Endothelial cell of umbilical vein (primary cell): Measurements from ENCODE around the gene CELSR2. TPM values are rescaled to one million over a fixed set of nuclear protein-coding genes. Genes with fewer than 3 reads are reported as not detected.

Experiments used
- BruUV-seq: library from RNA; stranded (reverse); fragments of 400-500 nt; replicated peaks from 2 replicates; lab custom pipeline; 2021; lab: Mats Ljungman, UMichigan
- CTCF ChIA-PET: fragments of 300-600, 350-600 bp; sonication (Branson Sonifier 250); formaldehyde crosslinking; loops from one replicate; lab custom pipeline; 2021; ENCODE audit warnings: antibody characterized with exemption, inconsistent platforms; lab: Charles Lee
- POLR2A ChIA-PET: fragments of 300-600, 350-600 bp; sonication (Branson Sonifier 250); formaldehyde crosslinking; loops from one replicate; lab custom pipeline; 2021; ENCODE audit warnings: antibody characterized with exemption, inconsistent platforms; lab: Charles Lee
- DNase-seq: peaks from one replicate; pipeline ENCODE4 v3.0.0-alpha.2; 2011; ENCODE audit warnings: low read depth, low spot score
- FAIRE-seq: peaks from 2 replicates; lab custom pipeline; 2011; peaks lifted over from hg19 to GRCh38; lab: Jason Lieb, UNC
- H2AFZ ChIP-seq: 2 replicates; pipeline ENCODE4 v1.6.0; 2012; ENCODE audit warnings: low read depth, low read length, control low read depth, inconsistent platforms
- H3K27ac ChIP-seq: 2 replicates; pipeline ENCODE4 v1.5.1; 2011; ENCODE audit warnings: low read depth, mild to moderate bottlenecking, control low read depth, low read length, moderate library complexity; ENCODE audit not compliant: insufficient read depth
- H3K27me3 ChIP-seq, 2 experiments: 2 replicates each; pipeline versions ENCODE4 v1.6.0 to v1.6.1; 2011; ENCODE audit warnings: low read length in 2 of 2, mixed read lengths in 1 of 2; ENCODE audit not compliant: control insufficient read depth in 2 of 2, insufficient read depth in 2 of 2
- H3K36me3 ChIP-seq, 2 experiments: 2 replicates in 1 of 2; 3 replicates in 1 of 2; pipeline ENCODE4 v1.5.1; 2011; ENCODE audit warnings: low read length in 2 of 2, mild to moderate bottlenecking in 1 of 2, moderate library complexity in 1 of 2; ENCODE audit not compliant: control insufficient read depth in 2 of 2, insufficient read depth in 2 of 2; ENCODE audit errors: extremely low read depth in 1 of 2
- H3K4me1 ChIP-seq: 3 replicates; pipeline ENCODE4 v1.5.1; 2011; ENCODE audit warnings: mild to moderate bottlenecking, low read length; ENCODE audit not compliant: control insufficient read depth, insufficient read depth; ENCODE audit errors: extremely low read depth
- H3K4me2 ChIP-seq: 2 replicates; pipeline ENCODE4 v1.6.1; 2011; ENCODE audit warnings: low read length, control low read depth, mixed read lengths; ENCODE audit not compliant: insufficient read depth
- H3K4me3 ChIP-seq, 3 experiments: fragments of 200-600 bp in 1 of 3; sonication (generic), shearing (Covaris generic) in 1 of 3; replicated peaks in 1 of 3; 2 replicates each; pipeline ENCODE4 v1.5.1; 2011 to 2016; ENCODE audit warnings: control low read depth in 3 of 3, low read length in 3 of 3, mild to moderate bottlenecking in 2 of 3, inconsistent platforms in 1 of 3, low read depth in 1 of 3, moderate library complexity in 1 of 3; ENCODE audit not compliant: insufficient read depth in 1 of 3
- H3K79me2 ChIP-seq: 2 replicates; pipeline ENCODE4 v1.6.0; 2012; ENCODE audit warnings: low read length, inconsistent platforms; ENCODE audit not compliant: control insufficient read depth, insufficient read depth
- H3K9ac ChIP-seq: replicated peaks from 2 replicates; pipeline ENCODE3; 2011; ENCODE audit warnings: low read length, control low read depth; ENCODE audit not compliant: insufficient read depth; ENCODE audit errors: extremely low read depth
- H3K9me1 ChIP-seq: replicated peaks from 3 replicates; pipeline ENCODE4 v1.6.0; 2011; ENCODE audit warnings: mild to moderate bottlenecking, low read length; ENCODE audit not compliant: control insufficient read depth, insufficient read depth; ENCODE audit errors: extremely low read depth
- H3K9me3 ChIP-seq: replicated peaks from 2 replicates; pipeline ENCODE4 v1.5.1; 2012; ENCODE audit warnings: low read length, inconsistent platforms; ENCODE audit not compliant: control insufficient read depth, insufficient read depth
- H4K20me1 ChIP-seq: replicated peaks from 2 replicates; pipeline ENCODE3; 2011; ENCODE audit warnings: mild to moderate bottlenecking, low read length; ENCODE audit not compliant: control insufficient read depth, insufficient read depth; ENCODE audit errors: extremely low read depth
- EZH2 ChIP-seq: IDR thresholded peaks from 2 replicates; pipeline ENCODE4 v1.6.1; 2012; ENCODE audit warnings: borderline replicate concordance, low read depth, mild to moderate bottlenecking, moderate library complexity, low read length, inconsistent platforms; ENCODE audit not compliant: severe bottlenecking
- FOS ChIP-seq: IDR thresholded peaks from 2 replicates; pipeline ENCODE4 v1.6.1; 2011; ENCODE audit warnings: mild to moderate bottlenecking, low read length, moderate library complexity, borderline replicate concordance; ENCODE audit not compliant: insufficient read depth
- GATA2 ChIP-seq: IDR thresholded peaks from 2 replicates; pipeline ENCODE4 v1.7.0; 2011; ENCODE audit warnings: low read depth, mild to moderate bottlenecking, moderate library complexity, mixed read lengths, low read length; ENCODE audit not compliant: insufficient read length, insufficient read depth
- JUN ChIP-seq: IDR thresholded peaks from 2 replicates; pipeline ENCODE4 v1.6.1; 2011; ENCODE audit warnings: borderline replicate concordance, low read depth; ENCODE audit not compliant: insufficient read length, insufficient read depth
- MYC ChIP-seq: IDR thresholded peaks from one replicate; pipeline ENCODE4 v1.6.1; 2011; ENCODE audit warnings: mild to moderate bottlenecking, low read depth, low read length
- POLR2A ChIP-seq: IDR thresholded peaks from 2 replicates; pipeline ENCODE4 v1.6.1; 2012; ENCODE audit warnings: low read depth, mild to moderate bottlenecking, control low read depth, low read length
- POLR2AphosphoS5 ChIP-seq: IDR thresholded peaks from 2 replicates; pipeline ENCODE4 v1.6.1; 2012; ENCODE audit warnings: low read depth, mild to moderate bottlenecking, control low read depth, low read length, moderate library complexity; ENCODE audit not compliant: insufficient read depth
- dilution Hi-C: fragments of 300-500 bp; cut with MboI; formaldehyde crosslinking; loops from one replicate; pipeline ENCODE4 v1.15.0; 2019; ENCODE audit warnings: low sequenced_read_pairs; ENCODE audit not compliant: extremely low pct_ligation_motif_present
- intact Hi-C: fragments of 100-400 bp; cut with micrococcal nuclease; formaldehyde crosslinking; loops from one replicate; pipeline ENCODE4 v1.10.0; 2022
- polyA plus RNA-seq, 4 experiments: library from polyadenylated mRNA; depleted of rRNA in 3 of 4; stranded (reverse) in 3 of 4; unstranded in 1 of 4; fragments of >200 nt; gene quantifications; 2 replicates each; pipeline versions ENCODE4 v1.2.1 to v1.2.3, GENCODE V29; 2011 to 2012; ENCODE audit warnings: missing spikeins in 1 of 4
- total RNA-seq: library from RNA; stranded (reverse); gene quantifications from 2 replicates; pipeline ENCODE4 v1.2.3, GENCODE V29; 2021
- TF ChIP-seq, protein P1 (sequence below): IDR thresholded peaks from 2 replicates; pipeline ENCODE4 v1.6.1; 2011; ENCODE audit not compliant: insufficient read depth, insufficient read length
- TF ChIP-seq, protein P2 (sequence below), 2 donors: IDR thresholded peaks; 1 replicate in 1 of 2; 2 replicates in 1 of 2; pipeline ENCODE4 v1.5.1; 2011; ENCODE audit warnings: low read length in 2 of 2, mild to moderate bottlenecking in 2 of 2, moderate library complexity in 2 of 2, control low read depth in 1 of 2, inconsistent platforms in 1 of 2, low read depth in 1 of 2; ENCODE audit not compliant: insufficient read depth in 1 of 2; ENCODE audit errors: extremely low read depth in 1 of 2

Gene CELSR2
- total and polyA plus RNA-seq, 2 donors (not counting 3 experiments of a cell fraction or from before 2014, with no cell fraction given) = 0.90 to 1.4 TPM

DNA sequence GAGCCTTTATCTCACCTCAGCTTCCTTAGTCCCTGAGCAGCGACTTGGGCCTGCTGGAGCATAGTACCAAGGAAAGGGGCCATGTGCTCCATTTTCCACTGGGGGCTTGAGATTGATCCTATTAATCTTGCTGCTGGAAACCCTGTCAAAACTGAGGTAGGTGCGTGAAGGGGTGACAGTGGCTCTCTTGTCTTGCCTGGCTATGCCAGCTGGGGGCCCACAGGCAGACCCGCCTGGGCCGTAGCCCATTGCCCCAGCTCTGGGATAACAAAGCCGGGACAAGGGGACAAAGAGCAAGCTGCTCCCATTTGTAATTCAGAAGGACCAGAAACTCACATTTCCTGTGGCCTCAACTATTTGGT, 10.3 kb upstream of the CELSR2 start:
- Histone ChIP-seq H3K79me2 (no peaks in the 10 kb centered on the region), H3K9ac (no peak overlapping the region), H3K27me3 (peaks cover 12 to 17% of the 10 kb centered on the region in 2 experiments), H4K20me1 (no peaks in the 10 kb centered on the region), H3K4me1 (no peaks in the 10 kb centered on the region), H3K36me3 (peaks cover 22 to 35% of the 10 kb centered on the region in 2 experiments), H3K27ac (no peak overlapping the region), H3K9me3 (no peaks in the 10 kb centered on the region), H3K4me3 (no peak overlapping the region), H2AFZ (no peak overlapping the region), H3K9me1 (no peaks in the 10 kb centered on the region), H3K4me2 (no peak overlapping the region)
- DNase-seq (no peak), FAIRE-seq (no peak)
- dilution Hi-C loops = no loop called here
- POLR2A ChIA-PET = interaction anchor here (0.6 kb wide), 1 partner anchor 138 kb away, joined by 7 read pairs; no protein-coding TSS in a partner anchor
- TF ChIP-seq, protein P1, sequence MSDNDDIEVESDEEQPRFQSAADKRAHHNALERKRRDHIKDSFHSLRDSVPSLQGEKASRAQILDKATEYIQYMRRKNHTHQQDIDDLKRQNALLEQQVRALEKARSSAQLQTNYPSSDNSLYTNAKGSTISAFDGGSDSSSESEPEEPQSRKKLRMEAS = no peak
- TF ChIP-seq, protein P2, sequence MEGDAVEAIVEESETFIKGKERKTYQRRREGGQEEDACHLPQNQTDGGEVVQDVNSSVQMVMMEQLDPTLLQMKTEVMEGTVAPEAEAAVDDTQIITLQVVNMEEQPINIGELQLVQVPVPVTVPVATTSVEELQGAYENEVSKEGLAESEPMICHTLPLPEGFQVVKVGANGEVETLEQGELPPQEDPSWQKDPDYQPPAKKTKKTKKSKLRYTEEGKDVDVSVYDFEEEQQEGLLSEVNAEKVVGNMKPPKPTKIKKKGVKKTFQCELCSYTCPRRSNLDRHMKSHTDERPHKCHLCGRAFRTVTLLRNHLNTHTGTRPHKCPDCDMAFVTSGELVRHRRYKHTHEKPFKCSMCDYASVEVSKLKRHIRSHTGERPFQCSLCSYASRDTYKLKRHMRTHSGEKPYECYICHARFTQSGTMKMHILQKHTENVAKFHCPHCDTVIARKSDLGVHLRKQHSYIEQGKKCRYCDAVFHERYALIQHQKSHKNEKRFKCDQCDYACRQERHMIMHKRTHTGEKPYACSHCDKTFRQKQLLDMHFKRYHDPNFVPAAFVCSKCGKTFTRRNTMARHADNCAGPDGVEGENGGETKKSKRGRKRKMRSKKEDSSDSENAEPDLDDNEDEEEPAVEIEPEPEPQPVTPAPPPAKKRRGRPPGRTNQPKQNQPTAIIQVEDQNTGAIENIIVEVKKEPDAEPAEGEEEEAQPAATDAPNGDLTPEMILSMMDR (IDR thresholded peaks at IDR 0.05; ENCODE audit: extremely low read depth in 1 of 2, insufficient read depth in 1 of 2, low read depth in 1 of 2, low read length in 2 of 2) = no peak
- TF ChIP-seq JUN (no peak), GATA2 (no peak), FOS (no peak), MYC (no peak), POLR2A (no peak), POLR2AphosphoS5 (no peak), EZH2 (no peak)
- CTCF ChIA-PET = interaction anchor here (1.0 to 4.8 kb wide), 9 partner anchors 9 to 294 kb away, joined by 3 to 41 read pairs (median 4); partner anchors contain the start of genes CELSR2 and SORT1
- intact Hi-C loops = no loop called here
- BruUV-seq = no TSS peak
